Measurements from ENCODE around the gene SUDS3. TPM values are rescaled to one million over a fixed set of nuclear protein-coding genes. Genes with fewer than 3 reads are reported as not detected.

Gene SUDS3
- total RNA-seq, 1 donor from 2014 or later: 31.0 TPM

GRCh38 chr12:118374126-118374725 is 2.1 kb upstream of the SUDS3 start:
- Histone ChIP-seq H3K36me3 (ENCODE audit: insufficient read depth, low read length) (no peaks in the 10 kb centered on the region), H3K9me3 (ENCODE audit: insufficient read depth, low read depth, low read length) (no peaks in the 10 kb centered on the region), H3K9ac (ENCODE audit: low read length) (no peak overlapping the region), H2AFZ (ENCODE audit: low read depth, low read length) (no peak overlapping the region), H3K27me3 (ENCODE audit: insufficient read depth, low read length) (no peaks in the 10 kb centered on the region), H3K4me3 (ENCODE audit: insufficient read depth, low read depth, low read length) (no peak overlapping the region), H3K4me1 (ENCODE audit: insufficient read depth, low read length) (peaks cover 25% of the 10 kb centered on the region), H3K4me2 (ENCODE audit: low read length) (peak overlapping the region; percentile 91), H4K20me1 (ENCODE audit: insufficient read depth, low read length) (peaks cover 38% of the 10 kb centered on the region), H3K27ac (ENCODE audit: low read depth, low read length) (no peak overlapping the region), H3K79me2 (ENCODE audit: insufficient read depth, low read length) (peaks cover 63% of the 10 kb centered on the region)
- no peaks in the 10 kb centered on the region for H3K36me3 Mint-ChIP-seq (ENCODE audit: low read depth, unreplicated experiment)
- FAIRE-seq (no peak), DNase-seq (ENCODE audit: low read depth) (no peak)
- H3K27ac Mint-ChIP-seq (ENCODE audit: unreplicated experiment): peak overlapping the region; percentile 12
- H3K4me1 Mint-ChIP-seq (ENCODE audit: low read depth, unreplicated experiment): peaks cover 7% of the 10 kb centered on the region
- H3K9me3 Mint-ChIP-seq (ENCODE audit: unreplicated experiment): no peaks in the 10 kb centered on the region
- peak overlapping the region; percentile 78 for H3K4me3 Mint-ChIP-seq (ENCODE audit: unreplicated experiment)
- H3K27me3 Mint-ChIP-seq (ENCODE audit: low read depth, unreplicated experiment): no peaks in the 10 kb centered on the region
- no peak for TF ChIP-seq EZH2 (IDR thresholded peaks at IDR 0.05; ENCODE audit: insufficient read depth, low read length)
- no peak for TF ChIP-seq CTCF (IDR thresholded peaks at IDR 0.05; ENCODE audit: insufficient read depth, low read depth, low read length)

- TF ChIP-seq EZH2 (IDR thresholded peaks at IDR 0.05; ENCODE audit: insufficient read depth, low read length): no peak
- H3K36me3 ChIP-seq (ENCODE audit: insufficient read depth, low read length): peaks cover 6% of the 10 kb centered on the region
- H3K27ac Mint-ChIP-seq (ENCODE audit: unreplicated experiment): no peak overlapping the region
- H3K27me3 Mint-ChIP-seq (ENCODE audit: low read depth, unreplicated experiment): no peaks in the 10 kb centered on the region
- H2AFZ ChIP-seq (ENCODE audit: low read depth, low read length): no peak overlapping the region
- H3K4me1 ChIP-seq (ENCODE audit: insufficient read depth, low read length): peaks cover 25% of the 10 kb centered on the region
- H3K4me2 ChIP-seq (ENCODE audit: low read length): peak overlapping the region; percentile 99
- peaks cover 63% of the 10 kb centered on the region for H3K79me2 ChIP-seq (ENCODE audit: insufficient read depth, low read length)
- no peaks in the 10 kb centered on the region for H3K27me3 ChIP-seq (ENCODE audit: insufficient read depth, low read length)
- no peak overlapping the region for H3K27ac ChIP-seq (ENCODE audit: low read depth, low read length)
- DNase-seq (ENCODE audit: low read depth) (no peak), FAIRE-seq (no peak)
- H3K9ac ChIP-seq (ENCODE audit: low read length): no peak overlapping the region
- H3K4me1 Mint-ChIP-seq (ENCODE audit: low read depth, unreplicated experiment): peaks cover 7% of the 10 kb centered on the region
- H3K9me3 Mint-ChIP-seq (ENCODE audit: unreplicated experiment): no peaks in the 10 kb centered on the region
- H4K20me1 ChIP-seq (ENCODE audit: insufficient read depth, low read length): peaks cover 45% of the 10 kb centered on the region
- no peak overlapping the region for H3K4me3 ChIP-seq (ENCODE audit: insufficient read depth, low read depth, low read length)
- no peaks in the 10 kb centered on the region for H3K9me3 ChIP-seq (ENCODE audit: insufficient read depth, low read depth, low read length)
- H3K4me3 Mint-ChIP-seq (ENCODE audit: unreplicated experiment): peak overlapping the region; percentile 89
- no peaks in the 10 kb centered on the region for H3K36me3 Mint-ChIP-seq (ENCODE audit: low read depth, unreplicated experiment)
Observed at GRCh38 chr12:118374909-118375308, 1.4 kb upstream of the SUDS3 start.

- Histone ChIP-seq H2AFZ (ENCODE audit: low read depth, low read length) (peak overlapping the region; percentile 99), H3K27ac (ENCODE audit: low read depth, low read length) (no peak overlapping the region), H3K9ac (ENCODE audit: low read length) (peak overlapping the region; percentile 99)
Observed at GRCh38 chr12:118375348-118375747, 1.0 kb upstream of the SUDS3 start.

More at GRCh38 chr12:118375348-118375747, 1.0 kb upstream of the SUDS3 start:
- Histone ChIP-seq H3K27me3 (ENCODE audit: insufficient read depth, low read length) (no peaks in the 10 kb centered on the region), H3K4me2 (ENCODE audit: low read length) (peak overlapping the region; percentile 99), H3K79me2 (ENCODE audit: insufficient read depth, low read length) (peaks cover 61% of the 10 kb centered on the region), H3K4me1 (ENCODE audit: insufficient read depth, low read length) (peaks cover 25% of the 10 kb centered on the region), H3K4me3 (ENCODE audit: insufficient read depth, low read depth, low read length) (peak overlapping the region; percentile 84), H4K20me1 (ENCODE audit: insufficient read depth, low read length) (peaks cover 45% of the 10 kb centered on the region), H3K9me3 (ENCODE audit: insufficient read depth, low read depth, low read length) (no peaks in the 10 kb centered on the region), H3K36me3 (ENCODE audit: insufficient read depth, low read length) (peaks cover 11% of the 10 kb centered on the region)
- peaks cover 7% of the 10 kb centered on the region for H3K4me1 Mint-ChIP-seq (ENCODE audit: low read depth, unreplicated experiment)
- TF ChIP-seq CTCF (IDR thresholded peaks at IDR 0.05; ENCODE audit: insufficient read depth, low read depth, low read length) (no peak), EZH2 (IDR thresholded peaks at IDR 0.05; ENCODE audit: insufficient read depth, low read length) (no peak)
- peak overlapping the region; percentile 89 for H3K4me3 Mint-ChIP-seq (ENCODE audit: unreplicated experiment)
- no peaks in the 10 kb centered on the region for H3K27me3 Mint-ChIP-seq (ENCODE audit: low read depth, unreplicated experiment)
- FAIRE-seq (no peak), DNase-seq (ENCODE audit: low read depth) (no peak)
- H3K27ac Mint-ChIP-seq (ENCODE audit: unreplicated experiment): peak overlapping the region; percentile 96
- no peaks in the 10 kb centered on the region for H3K36me3 Mint-ChIP-seq (ENCODE audit: low read depth, unreplicated experiment)
- H3K9me3 Mint-ChIP-seq (ENCODE audit: unreplicated experiment): no peaks in the 10 kb centered on the region

All from astrocyte (in vitro differentiated cells and primary cell).